HL-60/S4 treated with phorbol 12-myristate 13-acetate at 8.2 ng/mL for 4 days and 3 days (cell line): Measurements from ENCODE around the gene ZP3.
"Not testable (repeated sequence)": the region's sequence is repeated elsewhere in the genome, so short reads cannot be mapped to it uniquely, and the experiment has no call there.

Experiments
- in situ Hi-C: fragments of 300-500 bp; cut with MboI; formaldehyde crosslinking; loops from 2 replicates; pipeline ENCODE4 v1.15.0; 2022; ENCODE audit warnings: low sequenced_read_pairs

Gene ZP3

GRCh38 chr7:76439120-76439888 lies 14.6 kb downstream of the ZP3 start:
- in situ Hi-C loops = not testable (repeated sequence)

- in situ Hi-C loops = not testable (repeated sequence)
These were observed 15.7 kb downstream of the ZP3 start for GRCh38 chr7:76440404-76440803.

GRCh38 chr7:76441792-76442191 lies 17.0 kb downstream of the ZP3 start:
- in situ Hi-C loops = not testable (repeated sequence)

- in situ Hi-C loops = not testable (repeated sequence)
These were observed 18.1 kb downstream of the ZP3 start for GRCh38 chr7:76442664-76443446.

- in situ Hi-C loops = not testable (repeated sequence)
These were observed 19.1 kb downstream of the ZP3 start for GRCh38 chr7:76443846-76444245.

- in situ Hi-C loops = not testable (repeated sequence)
These were observed 20.8 kb downstream of the ZP3 start for GRCh38 chr7:76445577-76446008.

GRCh38 chr7:76457017-76457416 lies 32.3 kb downstream of the ZP3 start:
- in situ Hi-C loops = not testable (repeated sequence)

GRCh38 chr7:76458504-76458903 lies 33.8 kb downstream of the ZP3 start:
- in situ Hi-C loops = not testable (repeated sequence)

GRCh38 chr7:76460767-76461166 lies 36.0 kb downstream of the ZP3 start:
- in situ Hi-C loops = not testable (repeated sequence)

GRCh38 chr7:76461464-76462101 lies 36.8 kb downstream of the ZP3 start, which contains the start of gene DTX2:
Gene DTX2 (plus strand): TSS chr7:76461709. CDS start chr7:76480510, 18,801 bp downstream.
- in situ Hi-C loops = not testable (repeated sequence)

- in situ Hi-C loops = not testable (repeated sequence)
These were observed 37.6 kb downstream of the ZP3 start for GRCh38 chr7:76462271-76462882.

- in situ Hi-C loops = not testable (repeated sequence)
These were observed 40.2 kb downstream of the ZP3 start for GRCh38 chr7:76464959-76465358.

GRCh38 chr7:76465950-76466349 lies 41.2 kb downstream of the ZP3 start:
- in situ Hi-C loops = not testable (repeated sequence)

GRCh38 chr7:76467743-76468404 lies 43.1 kb downstream of the ZP3 start:
- in situ Hi-C loops = not testable (repeated sequence)

- in situ Hi-C loops = not testable (repeated sequence)
These were observed 46.9 kb downstream of the ZP3 start for GRCh38 chr7:76471556-76472221.

GRCh38 chr7:76473097-76473496 lies 48.3 kb downstream of the ZP3 start:
- in situ Hi-C loops = not testable (repeated sequence)

- in situ Hi-C loops = not testable (repeated sequence)
These were observed 51.5 kb downstream of the ZP3 start for GRCh38 chr7:76476280-76476679.

- in situ Hi-C loops = not testable (repeated sequence)
These were observed 52.2 kb downstream of the ZP3 start for GRCh38 chr7:76476742-76477474.

- in situ Hi-C loops = not testable (repeated sequence)
These were observed 54.9 kb downstream of the ZP3 start for GRCh38 chr7:76479628-76480027.
